Measurements from ENCODE around the gene ZNF202.

DNA sequence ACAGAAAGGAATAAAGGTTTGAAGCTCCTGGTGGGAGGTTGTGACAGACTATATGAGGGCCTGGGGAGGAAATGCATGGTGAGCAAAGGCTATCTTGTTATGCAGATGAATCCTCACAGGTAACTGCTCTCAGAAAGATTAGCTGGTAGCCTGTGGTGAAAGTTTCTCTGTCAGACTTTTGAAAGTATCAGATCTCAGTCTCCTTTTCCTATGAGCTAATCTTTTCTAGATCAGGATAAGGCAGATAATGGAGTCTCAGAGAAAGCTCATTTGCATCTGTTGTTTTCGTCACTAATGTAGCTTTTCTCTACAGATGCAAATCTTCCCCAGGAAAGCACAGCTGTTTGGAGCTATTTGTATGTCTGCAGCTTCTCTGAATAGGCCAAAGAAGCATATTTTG is 33.8 kb upstream of the ZNF202 start:
- TF ChIP-seq CBX2 (IDR thresholded peaks at IDR 0.05; ENCODE audit: borderline replicate concordance, low read depth), result no peak
- no peak for TF ChIP-seq RCOR1 (IDR thresholded peaks at IDR 0.05; ENCODE audit: low read depth, low read length)
- TF ChIP-seq, protein P1, sequence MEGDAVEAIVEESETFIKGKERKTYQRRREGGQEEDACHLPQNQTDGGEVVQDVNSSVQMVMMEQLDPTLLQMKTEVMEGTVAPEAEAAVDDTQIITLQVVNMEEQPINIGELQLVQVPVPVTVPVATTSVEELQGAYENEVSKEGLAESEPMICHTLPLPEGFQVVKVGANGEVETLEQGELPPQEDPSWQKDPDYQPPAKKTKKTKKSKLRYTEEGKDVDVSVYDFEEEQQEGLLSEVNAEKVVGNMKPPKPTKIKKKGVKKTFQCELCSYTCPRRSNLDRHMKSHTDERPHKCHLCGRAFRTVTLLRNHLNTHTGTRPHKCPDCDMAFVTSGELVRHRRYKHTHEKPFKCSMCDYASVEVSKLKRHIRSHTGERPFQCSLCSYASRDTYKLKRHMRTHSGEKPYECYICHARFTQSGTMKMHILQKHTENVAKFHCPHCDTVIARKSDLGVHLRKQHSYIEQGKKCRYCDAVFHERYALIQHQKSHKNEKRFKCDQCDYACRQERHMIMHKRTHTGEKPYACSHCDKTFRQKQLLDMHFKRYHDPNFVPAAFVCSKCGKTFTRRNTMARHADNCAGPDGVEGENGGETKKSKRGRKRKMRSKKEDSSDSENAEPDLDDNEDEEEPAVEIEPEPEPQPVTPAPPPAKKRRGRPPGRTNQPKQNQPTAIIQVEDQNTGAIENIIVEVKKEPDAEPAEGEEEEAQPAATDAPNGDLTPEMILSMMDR (IDR thresholded peaks at IDR 0.05), result no peak
- no peak for TF ChIP-seq EP300 (IDR thresholded peaks at IDR 0.05)

Measured in A549 (cell line).